Mucosa of stomach (tissue), 1 donor: ENCODE data around the gene ANTXR2.

ENCODE experiments used
- H3K27me3 ChIP-seq: one replicate; pipeline ENCODE4 v1.7.0; 2013; ENCODE audit warnings: mild to moderate bottlenecking, low read length; ENCODE audit not compliant: control insufficient read depth, insufficient read depth
- H3K36me3 ChIP-seq: one replicate; pipeline ENCODE4 v1.7.0; 2013; ENCODE audit warnings: low read length; ENCODE audit not compliant: control insufficient read depth, insufficient read depth
- H3K4me1 ChIP-seq: one replicate; pipeline ENCODE4 v1.7.0; 2013; ENCODE audit warnings: mild to moderate bottlenecking, low read length; ENCODE audit not compliant: control insufficient read depth, insufficient read depth
- H3K4me3 ChIP-seq: one replicate; pipeline ENCODE4 v1.7.0; 2013; ENCODE audit warnings: low read length
- H3K9ac ChIP-seq: one replicate; pipeline ENCODE4 v1.7.0; 2013; ENCODE audit warnings: mild to moderate bottlenecking, low read length, moderate library complexity
- H3K9me3 ChIP-seq: one replicate; pipeline ENCODE4 v1.7.0; 2013; ENCODE audit warnings: mild to moderate bottlenecking, low read length, moderate library complexity; ENCODE audit not compliant: control insufficient read depth
- donor health status: Pancreatic carcinoma.

The ANTXR2 gene

DNA sequence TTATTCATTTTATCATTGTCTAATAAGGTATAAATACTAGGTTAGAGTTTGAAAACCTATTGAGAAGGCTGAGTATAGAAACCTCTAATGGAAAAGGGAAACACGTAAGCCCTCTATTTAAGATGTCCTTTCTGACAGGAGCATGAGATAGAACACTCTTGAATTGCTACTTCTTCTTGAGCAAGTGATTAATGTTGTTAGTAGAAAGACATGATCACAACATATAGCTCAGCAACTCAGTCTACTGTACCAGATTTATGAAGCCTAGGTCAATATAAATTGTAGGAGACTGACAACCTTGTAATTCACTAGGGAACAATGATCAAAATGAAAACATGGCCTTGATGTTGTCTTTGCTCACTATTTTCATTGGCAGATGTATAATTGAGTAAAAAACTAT is 189.7 kb downstream of the ANTXR2 start:
- Histone ChIP-seq H3K36me3 (no peaks in the 10 kb centered on the region), H3K4me3 (no peak overlapping the region)

DNA sequence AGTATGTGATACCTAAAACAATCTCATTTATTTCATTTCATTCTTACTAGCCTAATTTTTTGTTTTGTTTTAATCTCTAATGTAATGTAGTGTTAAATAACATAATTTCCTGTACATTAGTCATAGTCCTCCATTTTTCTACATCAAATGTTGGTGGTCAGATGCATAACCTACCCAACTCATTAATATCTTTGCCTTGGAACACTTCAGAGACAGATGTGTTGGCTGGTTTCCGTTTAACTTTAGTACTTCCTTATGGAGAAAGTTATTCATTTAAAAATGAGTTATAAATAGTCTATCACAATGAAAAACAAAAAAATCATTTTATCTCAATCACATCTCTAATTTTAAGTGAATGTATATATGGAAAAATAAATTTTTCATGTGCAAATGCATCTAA is 190.2 kb downstream of the ANTXR2 start:
- H3K9ac ChIP-seq, result no peak overlapping the region
- no peaks in the 10 kb centered on the region for H3K4me1 ChIP-seq
- H3K36me3 ChIP-seq, result no peaks in the 10 kb centered on the region
- no peak overlapping the region for H3K4me3 ChIP-seq
- no peaks in the 10 kb centered on the region for H3K9me3 ChIP-seq
- no peaks in the 10 kb centered on the region for H3K27me3 ChIP-seq

More for the DNA sequence above, 189.7 kb downstream of the ANTXR2 start:
- H3K4me1 ChIP-seq, result no peaks in the 10 kb centered on the region
- H3K9me3 ChIP-seq, result no peaks in the 10 kb centered on the region
- no peak overlapping the region for H3K9ac ChIP-seq
- no peaks in the 10 kb centered on the region for H3K27me3 ChIP-seq

- H3K27me3 ChIP-seq, result no peaks in the 10 kb centered on the region
- H3K9ac ChIP-seq, result no peak overlapping the region
- H3K36me3 ChIP-seq, result no peaks in the 10 kb centered on the region
- H3K4me3 ChIP-seq, result no peak overlapping the region
- H3K9me3 ChIP-seq, result no peaks in the 10 kb centered on the region
- no peaks in the 10 kb centered on the region for H3K4me1 ChIP-seq
Measured at GRCh38 chr4:79881407-79881806, 191.6 kb downstream of the ANTXR2 start.

DNA sequence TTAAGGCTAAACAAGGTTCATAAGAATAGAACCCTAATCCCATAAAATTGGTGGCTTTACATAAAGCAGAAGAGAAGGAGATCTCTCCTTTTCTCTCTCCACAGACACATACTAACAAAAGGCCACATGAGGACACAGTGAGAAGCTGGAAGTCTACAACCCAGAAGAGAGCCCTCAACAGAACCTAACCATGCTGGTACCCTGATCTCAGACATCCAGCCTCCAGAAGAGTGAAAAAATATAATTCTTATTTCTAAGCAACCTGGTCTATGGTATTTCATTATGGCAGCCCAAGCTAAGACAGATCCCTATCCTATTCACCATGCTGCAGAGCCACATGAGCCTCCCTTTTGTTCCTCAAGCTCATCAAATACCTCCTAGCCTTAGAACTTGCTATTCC is 195.5 kb downstream of the ANTXR2 start:
- Histone ChIP-seq H3K4me1 (no peaks in the 10 kb centered on the region), H3K4me3 (no peak overlapping the region), H3K9me3 (no peaks in the 10 kb centered on the region), H3K9ac (no peak overlapping the region), H3K36me3 (no peaks in the 10 kb centered on the region), H3K27me3 (no peaks in the 10 kb centered on the region)

- Histone ChIP-seq H3K27me3 (no peaks in the 10 kb centered on the region), H3K9ac (no peak overlapping the region), H3K36me3 (no peaks in the 10 kb centered on the region), H3K4me1 (no peaks in the 10 kb centered on the region), H3K9me3 (no peaks in the 10 kb centered on the region), H3K4me3 (no peak overlapping the region)
Measured at GRCh38 chr4:79875344-79875899, 197.6 kb downstream of the ANTXR2 start.

DNA sequence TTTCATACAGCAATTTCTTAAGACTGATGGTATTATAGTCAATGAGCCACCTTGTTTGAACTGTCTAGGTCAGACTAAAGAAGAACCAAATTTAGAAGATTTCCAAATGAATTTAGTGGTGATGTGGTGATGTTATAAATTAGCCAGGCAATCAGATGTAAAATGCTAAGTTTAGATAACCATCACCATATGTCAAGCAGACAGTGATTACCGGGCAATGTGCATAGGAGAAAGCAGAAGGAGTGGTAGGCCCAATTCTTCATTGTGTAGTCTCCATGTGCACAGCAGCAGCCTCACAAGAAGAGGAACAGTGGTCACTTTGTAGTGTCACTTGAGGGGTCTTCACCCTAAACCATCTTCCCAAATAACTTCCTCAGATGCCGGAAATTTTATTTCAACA is 198.8 kb downstream of the ANTXR2 start:
- Histone ChIP-seq H3K4me3 (no peak overlapping the region), H3K36me3 (no peaks in the 10 kb centered on the region), H3K9me3 (no peaks in the 10 kb centered on the region), H3K4me1 (no peaks in the 10 kb centered on the region), H3K27me3 (no peaks in the 10 kb centered on the region), H3K9ac (no peak overlapping the region)

- no peak overlapping the region for H3K9ac ChIP-seq
- no peaks in the 10 kb centered on the region for H3K27me3 ChIP-seq
- no peak overlapping the region for H3K4me3 ChIP-seq
- no peaks in the 10 kb centered on the region for H3K9me3 ChIP-seq
- H3K36me3 ChIP-seq, result no peaks in the 10 kb centered on the region
- no peaks in the 10 kb centered on the region for H3K4me1 ChIP-seq
Measured at GRCh38 chr4:79872738-79873137, 200.3 kb downstream of the ANTXR2 start.

GRCh38 chr4:79871961-79872360 is 201.1 kb downstream of the ANTXR2 start:
- Histone ChIP-seq H3K4me1 (no peaks in the 10 kb centered on the region), H3K4me3 (no peak overlapping the region), H3K27me3 (no peaks in the 10 kb centered on the region), H3K36me3 (no peaks in the 10 kb centered on the region), H3K9me3 (no peaks in the 10 kb centered on the region), H3K9ac (no peak overlapping the region)

DNA sequence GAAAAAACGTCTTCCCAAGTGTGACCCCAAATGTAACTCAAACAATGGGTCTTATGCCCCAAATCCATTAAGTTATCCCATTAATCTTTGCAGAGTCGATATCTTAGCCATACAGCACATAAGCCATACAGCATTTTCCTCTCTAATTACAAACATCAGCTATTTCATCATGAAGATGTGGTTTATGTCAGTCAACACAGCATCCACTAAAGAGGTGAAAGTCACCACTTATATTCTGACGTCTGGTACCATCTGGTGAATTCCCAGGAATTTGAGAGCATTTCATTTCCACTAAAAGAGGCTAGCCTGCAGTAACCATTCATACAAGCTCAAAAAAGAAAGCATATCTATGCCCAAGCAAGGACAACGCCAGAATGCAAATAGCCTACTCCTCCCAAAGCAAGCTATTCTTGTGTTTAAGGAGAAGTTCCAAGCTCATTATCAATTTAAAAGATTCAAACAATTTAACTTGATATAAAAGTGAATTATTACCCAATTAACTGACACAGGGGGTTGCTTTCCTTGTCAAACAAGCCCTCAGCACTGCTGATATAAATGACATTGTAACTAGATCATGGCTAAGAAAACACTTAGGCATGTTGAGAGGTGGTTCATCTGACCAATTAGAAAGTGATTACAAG is 203.3 kb downstream of the ANTXR2 start:
- H3K4me3 ChIP-seq, result no peak overlapping the region
- H3K27me3 ChIP-seq, result no peaks in the 10 kb centered on the region
- no peak overlapping the region for H3K9ac ChIP-seq
- H3K4me1 ChIP-seq, result no peaks in the 10 kb centered on the region
- no peaks in the 10 kb centered on the region for H3K36me3 ChIP-seq
- no peaks in the 10 kb centered on the region for H3K9me3 ChIP-seq

- H3K9ac ChIP-seq, result no peak overlapping the region
Measured at GRCh38 chr4:79865201-79865597, 207.8 kb downstream of the ANTXR2 start.

DNA sequence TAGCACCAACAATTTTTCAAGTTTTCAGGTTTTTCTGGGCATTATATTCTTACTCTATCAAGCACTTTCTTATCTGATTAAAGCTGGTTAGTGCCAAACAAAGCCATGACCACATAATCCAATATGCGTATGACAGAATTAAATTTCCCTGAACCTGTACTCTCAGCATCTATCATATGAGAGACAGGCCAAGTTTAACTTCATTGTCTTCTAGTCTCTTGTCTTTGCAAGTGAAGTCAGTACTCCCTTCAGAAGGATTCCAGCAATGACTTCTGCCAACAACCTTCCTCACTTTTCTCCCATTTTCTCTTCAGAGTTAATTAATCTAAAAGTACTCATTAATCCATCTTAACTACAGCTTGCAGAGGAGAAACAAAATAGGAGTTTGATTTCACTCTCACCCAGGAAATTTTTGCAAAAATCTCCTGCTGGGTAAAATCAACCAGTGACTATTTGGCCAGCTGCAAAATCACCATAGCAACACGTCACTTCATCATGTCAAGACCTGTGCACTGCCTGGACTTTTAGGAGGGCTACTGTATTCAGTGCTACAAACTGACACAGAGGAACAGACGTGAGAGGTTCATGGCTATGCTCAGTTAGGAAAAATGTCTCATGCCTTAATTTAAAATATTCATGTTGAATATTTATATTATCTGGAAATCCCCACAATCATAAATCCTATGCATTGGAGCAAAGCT is 208.4 kb downstream of the ANTXR2 start:
- no peak overlapping the region for H3K9ac ChIP-seq
- no peaks in the 10 kb centered on the region for H3K36me3 ChIP-seq
- no peak overlapping the region for H3K4me3 ChIP-seq
- no peaks in the 10 kb centered on the region for H3K9me3 ChIP-seq
- no peaks in the 10 kb centered on the region for H3K27me3 ChIP-seq
- no peaks in the 10 kb centered on the region for H3K4me1 ChIP-seq

More at GRCh38 chr4:79865201-79865597, 207.8 kb downstream of the ANTXR2 start:
- Histone ChIP-seq H3K4me1 (no peaks in the 10 kb centered on the region), H3K36me3 (no peaks in the 10 kb centered on the region), H3K9me3 (no peaks in the 10 kb centered on the region), H3K27me3 (no peaks in the 10 kb centered on the region), H3K4me3 (no peak overlapping the region)

DNA sequence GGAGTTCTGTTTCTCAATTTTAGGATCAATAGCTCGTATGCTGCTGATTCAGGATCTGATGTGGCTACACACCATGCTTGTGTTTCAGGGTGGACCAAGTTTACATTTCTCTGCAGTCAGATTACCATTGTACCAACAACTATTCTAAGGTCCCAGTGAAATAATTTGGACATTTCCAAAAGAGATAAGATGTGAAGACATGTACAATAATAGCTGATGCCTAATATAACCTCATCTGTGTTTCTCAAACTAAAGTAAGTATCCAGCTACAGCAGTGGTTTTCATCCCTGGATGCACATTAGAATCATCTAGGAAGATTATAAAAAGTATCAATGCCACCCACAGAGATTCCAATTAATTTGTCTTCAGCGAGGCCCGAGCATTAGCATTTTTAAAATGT is 209.7 kb downstream of the ANTXR2 start:
- H3K4me1 ChIP-seq, result no peaks in the 10 kb centered on the region
- H3K4me3 ChIP-seq, result no peak overlapping the region
- H3K9me3 ChIP-seq, result no peaks in the 10 kb centered on the region

More for the DNA sequence above, 209.7 kb downstream of the ANTXR2 start:
- Histone ChIP-seq H3K36me3 (no peaks in the 10 kb centered on the region), H3K9ac (no peak overlapping the region), H3K27me3 (no peaks in the 10 kb centered on the region)
